Activated CD8-positive, alpha-beta T cell treated with anti-CD3 and anti-CD28 coated beads, Interleukin-2, amount 10 ng/mL, durations not matched to agents 7 days and 5 days (primary cell): ENCODE data around the gene SLC8A2. TPM values are rescaled to one million over a fixed set of nuclear protein-coding genes. Genes with fewer than 3 reads are reported as not detected.

Experiments used
- ATAC-seq: fragments of 150-1000 bp; cut with Tn5 transposase; one replicate; pipeline ENCODE4 v1.10.0; 2021; ENCODE audit warnings: moderate library complexity
- CTCF ChIA-PET: fragments of 350-600 bp; sonication (Branson Sonifier 250); formaldehyde crosslinking; loops from one replicate; lab custom pipeline; 2021; ENCODE audit warnings: antibody characterized with exemption; lab: Charles Lee
- POLR2A ChIA-PET: fragments of 350-600 bp; sonication (Branson Sonifier 250); formaldehyde crosslinking; loops from one replicate; lab custom pipeline; 2021; ENCODE audit warnings: antibody characterized with exemption; lab: Charles Lee
- DNase-seq: peaks from one replicate; pipeline ENCODE4 v3.0.0-alpha.2; 2020
- H3K27ac Mint-ChIP-seq: one replicate; pipeline ENCODE4 v1.8.0; 2021; ENCODE audit warnings: mild to moderate bottlenecking, mixed read lengths
- H3K27me3 Mint-ChIP-seq: one replicate; pipeline ENCODE4 v1.8.0; 2021; ENCODE audit warnings: low read depth, mixed read lengths
- H3K36me3 Mint-ChIP-seq: one replicate; pipeline ENCODE4 v1.8.0; 2021; ENCODE audit warnings: low read depth, mixed read lengths
- H3K4me1 Mint-ChIP-seq: one replicate; pipeline ENCODE4 v1.8.0; 2021; ENCODE audit warnings: low read depth, mixed read lengths
- H3K4me3 Mint-ChIP-seq: one replicate; pipeline ENCODE4 v1.8.0; 2021; ENCODE audit warnings: mild to moderate bottlenecking, mixed read lengths
- H3K9me3 Mint-ChIP-seq: one replicate; pipeline ENCODE4 v1.8.0; 2022; ENCODE audit warnings: mixed read lengths; ENCODE audit not compliant: insufficient read depth
- total RNA-seq, 2 experiments: library from RNA; stranded (reverse); gene quantifications; one replicate each; pipeline ENCODE4 v1.2.3, GENCODE V29; 2021

Gene SLC8A2
- total RNA-seq, 2 experiments from 2014 or later: 0.05 to 0.44 TPM

- Mint-ChIP-seq H3K36me3 (no peaks in the 10 kb centered on the region), H3K9me3 (no peaks in the 10 kb centered on the region), H3K4me3 (no peak overlapping the region), H3K27me3 (peaks cover 42% of the 10 kb centered on the region), H3K4me1 (peaks cover 3% of the 10 kb centered on the region), H3K27ac (no peak overlapping the region)
- ChIA-PET CTCF (interaction anchor here (1.5 to 1.8 kb wide), 2 partner anchors 13 to 35 kb away, joined by 4 read pairs; partner anchors contain the start of gene KPTN), POLR2A (interaction anchor here (1.1 kb wide), 1 partner anchor 18 kb away, joined by 4 read pairs; no protein-coding TSS in a partner anchor)
- DNase-seq (no peak), ATAC-seq (no peak)
Observed at GRCh38 chr19:47471381-47471732, 336 bp downstream of the SLC8A2 start.

DNA sequence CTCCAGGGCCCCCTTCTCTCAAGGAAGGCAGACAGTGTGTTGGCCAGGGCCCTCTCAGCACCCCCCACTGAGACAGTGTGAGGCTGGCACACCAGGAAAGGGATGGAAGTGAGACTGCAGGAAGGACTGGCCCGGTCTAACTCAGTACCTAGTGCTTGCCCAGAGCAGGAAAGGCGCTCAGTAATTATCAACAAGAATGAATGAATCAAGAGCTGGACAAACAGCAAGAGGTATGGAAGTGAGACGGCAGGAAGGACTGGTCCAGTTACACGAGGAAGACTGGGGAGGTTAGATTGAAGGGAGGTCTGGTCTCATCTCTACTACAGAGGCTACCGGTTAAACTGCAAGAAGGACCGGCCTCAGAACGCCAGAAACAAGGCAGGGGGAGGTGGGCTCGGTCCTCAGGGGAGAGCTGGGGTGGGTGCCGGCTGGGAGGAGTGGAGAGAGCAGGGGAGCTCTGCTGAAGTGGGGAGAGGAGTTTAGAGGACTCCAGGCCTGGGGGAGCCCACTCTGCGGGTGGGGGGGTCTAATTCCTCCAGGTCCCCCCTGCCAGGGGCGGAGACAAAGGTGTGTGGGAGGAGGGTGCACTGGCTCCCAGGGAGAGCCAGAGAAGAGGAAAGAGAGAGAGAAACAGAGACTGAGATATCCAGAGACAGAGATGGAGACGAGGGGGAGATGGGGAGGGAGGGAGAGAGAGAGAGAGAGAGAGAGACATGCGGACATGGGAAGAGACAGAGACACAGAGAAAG, 1.1 kb downstream of the SLC8A2 start:
- no peak overlapping the region for H3K27ac Mint-ChIP-seq
- ChIA-PET POLR2A (interaction anchor here (1.1 kb wide), 1 partner anchor 18 kb away, joined by 4 read pairs; no protein-coding TSS in a partner anchor), CTCF (interaction anchor here (1.5 to 1.8 kb wide), 2 partner anchors 14 to 34 kb away, joined by 4 read pairs; partner anchors contain the start of gene KPTN)
- ATAC-seq (no peak), DNase-seq (no peak)
- no peak overlapping the region for H3K4me3 Mint-ChIP-seq
- H3K36me3 Mint-ChIP-seq: no peaks in the 10 kb centered on the region
- peaks cover 42% of the 10 kb centered on the region for H3K27me3 Mint-ChIP-seq
- no peaks in the 10 kb centered on the region for H3K9me3 Mint-ChIP-seq
- H3K4me1 Mint-ChIP-seq: peaks cover 3% of the 10 kb centered on the region

DNA sequence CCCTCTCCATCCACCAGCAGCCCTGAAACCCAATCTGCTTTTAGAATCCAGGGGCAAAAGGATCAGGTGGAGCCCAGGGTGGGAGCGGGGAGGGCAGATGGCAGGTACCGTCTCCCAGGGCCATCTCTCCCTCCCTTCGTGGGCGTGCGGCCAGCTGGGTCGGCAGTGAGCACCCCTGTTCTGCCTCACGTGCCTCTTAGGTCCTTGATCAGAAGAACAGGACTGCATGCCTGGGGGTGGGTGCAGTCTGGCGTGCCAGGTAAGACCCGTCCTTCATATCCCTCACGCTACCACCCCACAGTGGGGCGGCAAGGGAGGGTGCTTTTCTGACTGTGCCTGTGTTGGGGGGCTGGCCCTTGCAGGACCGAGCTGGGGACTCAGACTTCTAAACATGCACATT, 2.0 kb downstream of the SLC8A2 start:
- DNase-seq: no peak
- peaks cover 47% of the 10 kb centered on the region for H3K27me3 Mint-ChIP-seq
- no peak for ATAC-seq
- H3K9me3 Mint-ChIP-seq: no peaks in the 10 kb centered on the region
- peaks cover 3% of the 10 kb centered on the region for H3K4me1 Mint-ChIP-seq
- CTCF ChIA-PET: interaction anchor here (1.8 kb wide), 1 partner anchor 15 kb away, joined by 4 read pairs; the partner anchor contains the start of gene KPTN
- H3K4me3 Mint-ChIP-seq: no peak overlapping the region
- H3K36me3 Mint-ChIP-seq: no peaks in the 10 kb centered on the region
- POLR2A ChIA-PET: no interaction called here
- no peak overlapping the region for H3K27ac Mint-ChIP-seq

GRCh38 chr19:47469363-47469700, 2.4 kb downstream of the SLC8A2 start:
- Mint-ChIP-seq H3K27ac (no peak overlapping the region), H3K4me3 (no peak overlapping the region), H3K27me3 (peaks cover 50% of the 10 kb centered on the region), H3K4me1 (peaks cover 3% of the 10 kb centered on the region), H3K36me3 (no peaks in the 10 kb centered on the region), H3K9me3 (no peaks in the 10 kb centered on the region)
- ChIA-PET CTCF (interaction anchor here (1.8 kb wide), 1 partner anchor 15 kb away, joined by 4 read pairs; the partner anchor contains the start of gene KPTN), POLR2A (no interaction called here)
- DNase-seq (no peak), ATAC-seq (no peak)

DNA sequence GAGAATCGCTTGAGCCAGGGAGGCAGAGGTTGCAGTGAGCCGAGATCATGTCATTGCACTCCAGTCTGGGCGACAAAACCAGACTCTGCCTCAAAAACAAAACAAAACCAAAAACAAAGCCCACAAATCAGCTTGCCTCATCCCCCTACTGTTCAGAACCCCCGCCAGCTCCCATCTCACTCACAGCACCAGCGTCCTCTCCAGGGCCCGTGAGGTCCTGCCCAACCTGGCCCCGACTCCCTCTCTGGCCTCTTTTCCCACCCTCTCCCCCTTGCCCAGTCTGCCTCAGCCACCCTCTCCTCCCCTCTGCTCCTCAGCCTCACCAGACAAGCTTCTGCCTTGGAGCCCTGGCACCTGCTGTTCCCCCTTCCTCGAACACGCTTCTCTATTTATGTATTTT, 3.8 kb downstream of the SLC8A2 start:
- ATAC-seq (no peak), DNase-seq (no peak)
- H3K9me3 Mint-ChIP-seq: no peaks in the 10 kb centered on the region
- H3K27ac Mint-ChIP-seq: no peak overlapping the region
- peaks cover 52% of the 10 kb centered on the region for H3K27me3 Mint-ChIP-seq
- peaks cover 3% of the 10 kb centered on the region for H3K4me1 Mint-ChIP-seq
- no peak overlapping the region for H3K4me3 Mint-ChIP-seq
- ChIA-PET POLR2A (interaction anchor here (0.6 kb wide), 1 partner anchor 126 kb away, joined by 5 read pairs; no protein-coding TSS in a partner anchor), CTCF (interaction anchor here (0.8 kb wide), 1 partner anchor 48 kb away, joined by 3 read pairs; no protein-coding TSS in a partner anchor)
- H3K36me3 Mint-ChIP-seq: no peaks in the 10 kb centered on the region

DNA sequence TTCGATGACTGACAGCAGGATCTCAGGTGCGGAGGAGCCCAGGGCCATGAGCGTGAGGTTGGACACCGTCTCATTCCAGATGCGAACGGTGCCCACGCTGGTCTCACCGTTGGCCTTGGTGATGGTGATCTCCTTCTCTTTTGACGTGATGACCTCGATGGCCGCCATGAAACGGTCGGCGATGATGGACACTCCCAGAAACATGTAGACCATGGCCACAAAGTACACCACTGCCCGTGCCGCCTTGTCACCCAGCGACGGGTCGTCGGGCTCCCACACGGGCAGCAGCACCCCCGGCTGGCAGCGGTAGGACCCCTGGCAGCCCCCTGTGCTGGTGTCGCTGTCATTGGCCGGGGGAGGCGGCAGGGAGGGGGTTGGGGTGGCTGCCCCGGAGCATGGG, 5.7 kb downstream of the SLC8A2 start:
- H3K36me3 Mint-ChIP-seq: no peaks in the 10 kb centered on the region
- peaks cover 44% of the 10 kb centered on the region for H3K27me3 Mint-ChIP-seq
- DNase-seq (no peak), ATAC-seq (no peak)
- ChIA-PET POLR2A (no interaction called here), CTCF (no interaction called here)
- H3K4me3 Mint-ChIP-seq: no peak overlapping the region
- H3K4me1 Mint-ChIP-seq: peaks cover under 1% of the 10 kb centered on the region
- H3K9me3 Mint-ChIP-seq: no peaks in the 10 kb centered on the region
- H3K27ac Mint-ChIP-seq: no peak overlapping the region

DNA sequence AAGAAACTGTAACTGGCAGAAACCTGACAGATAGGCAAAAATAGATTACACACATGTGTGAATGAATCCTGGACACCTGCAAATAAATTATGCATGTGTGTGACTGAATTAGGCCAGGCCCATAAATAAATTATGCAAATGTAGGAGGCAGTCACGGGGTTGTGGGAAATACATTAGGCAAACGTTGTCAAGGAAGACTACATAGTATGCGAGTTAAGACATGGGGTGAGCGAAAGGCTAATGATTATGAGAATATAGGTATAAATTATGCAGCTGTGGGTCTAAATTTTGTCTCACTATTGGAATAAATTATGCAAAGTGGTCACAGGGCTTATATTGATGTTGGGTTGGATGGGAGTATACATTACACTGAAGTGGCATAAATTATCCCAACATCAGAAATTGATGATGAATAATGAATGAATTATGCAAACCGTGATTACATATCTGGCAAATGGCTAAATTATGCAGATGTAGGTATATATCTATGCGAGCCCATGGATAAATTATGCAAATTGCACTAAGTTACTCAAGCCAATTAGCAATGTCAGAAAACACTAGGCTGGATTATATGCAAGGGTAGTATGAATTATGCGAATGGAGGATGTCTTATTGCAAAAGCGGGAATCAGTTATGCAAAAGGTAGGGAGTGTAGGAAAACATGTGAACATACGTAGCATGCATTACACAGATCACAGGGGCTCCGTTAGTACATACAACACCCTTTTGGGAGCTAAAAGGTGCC, 6.8 kb downstream of the SLC8A2 start:
- no peaks in the 10 kb centered on the region for H3K9me3 Mint-ChIP-seq
- ChIA-PET CTCF (interaction anchor here (1.3 kb wide), 1 partner anchor 19 kb away, joined by 3 read pairs; the partner anchor contains the start of gene KPTN), POLR2A (no interaction called here)
- no peaks in the 10 kb centered on the region for H3K36me3 Mint-ChIP-seq
- H3K4me3 Mint-ChIP-seq: no peak overlapping the region
- ATAC-seq (no peak), DNase-seq (no peak)
- peaks cover 33% of the 10 kb centered on the region for H3K27me3 Mint-ChIP-seq
- H3K27ac Mint-ChIP-seq: no peak overlapping the region
- no peaks in the 10 kb centered on the region for H3K4me1 Mint-ChIP-seq

GRCh38 chr19:47461876-47462275, 9.8 kb downstream of the SLC8A2 start:
- no peaks in the 10 kb centered on the region for H3K36me3 Mint-ChIP-seq
- no peak for DNase-seq
- CTCF ChIA-PET: no interaction called here

GRCh38 chr19:47459477-47459876, 12.2 kb downstream of the SLC8A2 start:
- ChIA-PET POLR2A (no interaction called here), CTCF (interaction anchor here (1.1 kb wide), 1 partner anchor 23 kb away, joined by 3 read pairs; no protein-coding TSS in a partner anchor)
- ATAC-seq (no peak), DNase-seq (no peak)
- H3K4me1 Mint-ChIP-seq: no peaks in the 10 kb centered on the region
- H3K27ac Mint-ChIP-seq: no peak overlapping the region
- no peaks in the 10 kb centered on the region for H3K9me3 Mint-ChIP-seq
- H3K36me3 Mint-ChIP-seq: no peaks in the 10 kb centered on the region
- H3K27me3 Mint-ChIP-seq: peaks cover 28% of the 10 kb centered on the region
- no peak overlapping the region for H3K4me3 Mint-ChIP-seq

More at GRCh38 chr19:47461876-47462275, 9.8 kb downstream of the SLC8A2 start:
- H3K4me3 Mint-ChIP-seq: no peak overlapping the region
- peaks cover 14% of the 10 kb centered on the region for H3K27me3 Mint-ChIP-seq
- no peaks in the 10 kb centered on the region for H3K9me3 Mint-ChIP-seq
- POLR2A ChIA-PET: no interaction called here
- H3K27ac Mint-ChIP-seq: no peak overlapping the region
- ATAC-seq: no peak
- H3K4me1 Mint-ChIP-seq: no peaks in the 10 kb centered on the region

- Mint-ChIP-seq H3K27me3 (peaks cover 30% of the 10 kb centered on the region), H3K36me3 (no peaks in the 10 kb centered on the region), H3K4me1 (no peaks in the 10 kb centered on the region), H3K4me3 (no peak overlapping the region), H3K9me3 (no peaks in the 10 kb centered on the region), H3K27ac (no peak overlapping the region)
- ChIA-PET CTCF (no interaction called here), POLR2A (no interaction called here)
- no peak for DNase-seq
- no peak for ATAC-seq
Observed at GRCh38 chr19:47458672-47459071, 13.0 kb downstream of the SLC8A2 start.

GRCh38 chr19:47456721-47457474, 14.8 kb downstream of the SLC8A2 start:
- ATAC-seq (no peak), DNase-seq (no peak)
- POLR2A ChIA-PET: no interaction called here
- CTCF ChIA-PET: no interaction called here
- no peak overlapping the region for H3K4me3 Mint-ChIP-seq
- no peaks in the 10 kb centered on the region for H3K36me3 Mint-ChIP-seq
- H3K9me3 Mint-ChIP-seq: no peaks in the 10 kb centered on the region
- no peaks in the 10 kb centered on the region for H3K4me1 Mint-ChIP-seq
- no peak overlapping the region for H3K27ac Mint-ChIP-seq
- H3K27me3 Mint-ChIP-seq: peaks cover 33% of the 10 kb centered on the region
